Endometrial microvascular endothelial cells (primary cell): ENCODE data around the gene ENAH. TPM values are rescaled to one million over a fixed set of nuclear protein-coding genes. Genes with fewer than 3 reads are reported as not detected.
"Not testable (repeated sequence)": the region's sequence is repeated elsewhere in the genome, so short reads cannot be mapped to it uniquely, and the experiment has no call there.

Experiments used
- in situ Hi-C: cut with HindIII; loops from 2 replicates; pipeline ENCODE4 v1.10.0; 2017; ENCODE audit warnings: low sequenced_read_pairs, low pct_unique_long_range_greater_than_20kb; ENCODE audit errors: inconsistent ontology term
- total RNA-seq: library from RNA; depleted of rRNA; stranded (reverse); fragments of >200 nt; gene quantifications from one replicate; pipeline ENCODE4 v1.2.3, GENCODE V29; 2015; ENCODE audit errors: inconsistent ontology term

The ENAH gene
- total RNA-seq, 1 donor from 2014 or later, result 63.4 TPM

DNA sequence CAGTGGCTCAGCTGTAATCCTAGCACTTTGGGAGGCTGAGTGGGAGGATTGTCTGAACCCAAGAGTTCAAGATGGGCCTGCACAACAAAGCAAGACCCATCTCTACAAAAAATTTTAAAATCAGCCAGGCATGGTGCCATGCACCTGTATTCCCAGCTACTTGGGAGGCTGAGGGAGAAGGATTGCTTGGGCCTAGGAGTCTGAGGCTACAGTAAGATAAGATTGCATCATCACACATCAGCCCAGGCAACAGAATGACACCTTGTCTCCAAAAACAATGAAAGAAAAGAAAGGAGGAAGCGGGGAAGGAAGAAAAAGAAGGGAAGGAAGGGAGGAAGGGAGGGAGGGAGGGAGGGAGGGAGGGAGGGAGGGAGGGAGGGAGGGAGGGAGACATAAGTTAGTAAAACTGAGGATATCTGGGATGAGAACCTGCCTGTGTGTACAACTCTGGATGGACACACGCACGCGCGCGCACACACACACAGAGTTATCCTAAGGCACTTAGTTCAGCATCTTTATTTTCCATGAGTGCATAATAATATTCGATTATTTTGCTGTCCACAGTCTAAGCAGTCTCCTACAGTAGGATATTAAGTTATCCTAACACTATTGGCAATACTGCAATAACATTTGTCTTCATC lies 132.2 kb downstream of the ENAH start:
- in situ Hi-C loops, result no loop called here

DNA sequence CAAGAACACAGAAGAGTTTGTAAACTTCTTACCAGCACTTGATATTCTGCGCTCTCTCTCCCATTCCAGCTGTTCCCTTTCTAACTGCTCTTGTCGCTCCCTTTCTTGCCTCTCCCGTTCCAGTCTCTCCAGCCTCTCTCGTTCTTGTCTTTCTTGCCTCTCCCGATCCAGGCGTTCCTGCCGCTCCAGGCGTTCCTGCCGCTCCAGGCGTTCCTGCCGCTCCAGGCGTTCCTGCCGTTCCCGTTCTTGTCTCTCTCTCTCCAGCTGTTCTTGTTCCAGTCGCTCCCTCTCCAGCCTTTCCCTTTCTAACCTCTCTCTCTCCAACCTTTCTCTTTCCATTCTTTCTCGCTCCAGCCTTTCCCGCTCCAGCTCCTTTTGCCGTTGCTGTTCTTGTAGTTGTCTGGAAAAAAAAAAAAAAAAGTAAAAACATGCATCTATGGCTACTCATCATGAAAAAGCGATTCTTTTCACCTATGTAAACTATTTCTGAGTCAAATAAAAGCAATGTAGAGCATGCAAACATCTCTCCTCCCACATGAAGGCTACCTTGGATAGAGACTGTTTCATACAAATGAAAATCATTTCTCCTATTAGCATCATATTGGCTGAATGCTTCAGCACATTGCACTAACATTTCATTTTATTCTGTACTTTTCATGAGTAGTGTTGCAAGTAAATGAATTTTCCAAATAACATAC lies 133.6 kb downstream of the ENAH start:
- in situ Hi-C loops, result no loop called here

DNA sequence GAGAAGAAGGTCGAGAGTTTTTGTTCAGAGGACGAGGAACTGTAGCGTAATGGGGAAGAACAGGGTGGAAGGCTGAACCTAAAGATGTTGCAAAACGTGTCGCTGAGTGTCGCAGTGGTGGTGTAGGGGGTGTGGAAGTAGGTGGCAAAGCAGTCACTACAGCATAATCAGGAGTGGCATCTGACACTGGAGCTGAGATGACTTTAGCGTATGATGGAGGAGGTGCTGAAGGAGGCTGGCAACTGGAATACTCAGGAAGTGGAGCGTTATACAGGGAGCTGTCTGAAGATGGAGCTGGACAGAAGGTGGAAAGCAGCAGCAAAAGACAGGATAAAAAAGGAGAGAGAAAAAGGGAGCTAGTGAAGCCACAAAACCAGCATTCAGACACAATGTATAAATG lies 135.2 kb downstream of the ENAH start:
- in situ Hi-C loops, result no loop called here

DNA sequence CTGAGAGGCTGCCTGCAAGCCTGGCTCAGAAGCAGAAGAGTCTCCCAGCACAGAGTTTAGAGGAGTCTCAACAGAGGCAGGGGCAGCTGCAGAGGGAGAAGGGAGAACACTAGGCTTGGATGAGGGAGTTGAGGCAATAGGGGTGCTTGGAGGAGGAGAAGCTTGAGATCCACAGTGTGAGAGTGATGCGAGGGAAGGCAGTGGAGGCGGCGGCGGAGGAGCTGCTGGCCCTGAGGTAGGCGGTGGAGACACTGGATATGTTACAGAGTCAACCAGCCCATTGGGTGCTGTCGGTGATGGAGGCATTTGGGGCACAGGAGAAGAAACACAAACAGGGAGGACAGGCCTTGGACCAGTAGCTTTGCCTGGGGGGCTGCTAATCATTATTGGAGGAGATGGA lies 135.7 kb downstream of the ENAH start:
- in situ Hi-C loops, result no loop called here

DNA sequence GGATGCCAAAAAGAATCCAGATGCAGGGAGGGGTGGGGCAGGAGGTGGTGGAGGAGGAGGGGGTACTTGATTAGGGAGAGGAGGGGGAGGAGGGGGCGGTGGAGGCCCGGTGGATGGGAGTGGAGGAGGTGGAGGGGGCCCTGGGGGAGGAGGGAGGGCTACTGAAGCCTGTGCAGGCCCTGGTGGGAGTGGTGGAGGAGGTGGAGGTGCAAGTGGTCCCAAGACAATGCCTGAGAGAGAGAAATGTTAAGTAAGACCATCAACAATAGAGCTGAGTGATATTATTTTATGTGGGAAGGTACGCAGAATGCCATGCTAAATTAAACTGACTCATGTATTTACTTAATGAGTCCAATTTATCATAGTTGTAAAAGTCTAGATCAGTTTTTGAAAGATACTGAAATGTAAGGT lies 138.2 kb downstream of the ENAH start:
- in situ Hi-C loops, result no loop called here

DNA sequence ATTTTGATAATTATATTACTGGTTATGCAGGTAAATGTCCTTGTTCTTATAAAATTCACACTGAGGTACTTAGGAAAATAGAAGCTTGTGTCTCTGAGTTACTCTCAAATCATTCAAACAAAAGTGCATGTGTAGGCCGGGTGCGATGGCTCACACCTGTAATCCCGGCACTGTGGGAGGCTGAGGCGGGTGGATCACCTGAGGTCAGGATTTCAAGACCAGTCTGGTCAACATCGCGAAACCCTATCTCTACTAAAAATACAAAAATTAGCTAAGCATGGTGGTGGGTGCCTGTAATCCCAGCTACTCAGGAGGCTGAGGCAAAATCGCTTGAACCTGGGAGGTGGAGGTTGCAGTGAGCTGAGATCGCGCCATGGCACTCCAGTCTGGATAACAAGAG lies 139.3 kb downstream of the ENAH start:
- in situ Hi-C loops, result not testable (repeated sequence)

DNA sequence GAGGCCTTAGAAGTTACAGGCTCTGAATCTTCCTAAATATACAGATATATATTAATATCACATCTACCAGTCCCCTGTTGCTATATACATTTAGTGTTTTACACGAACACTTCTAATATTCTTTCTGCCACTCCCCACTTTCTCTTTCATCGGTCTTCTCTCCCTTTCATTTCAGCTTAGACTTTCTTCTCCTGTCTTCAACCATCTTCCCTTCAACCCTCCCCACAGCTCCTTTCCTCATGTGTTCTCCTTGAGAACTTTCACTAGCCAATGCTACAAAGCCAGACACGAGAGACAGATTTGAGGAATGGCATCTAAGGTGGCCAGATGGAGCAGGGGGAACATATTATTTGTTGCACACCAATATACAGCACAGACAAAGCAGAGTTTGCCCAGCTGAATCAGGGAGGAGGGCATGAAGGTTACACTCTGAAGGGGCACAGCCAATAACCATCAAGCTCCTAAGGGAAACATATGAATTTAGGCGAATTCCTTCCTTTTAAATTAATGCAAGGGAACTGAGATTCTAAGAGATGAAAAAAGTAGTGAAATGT lies 141.0 kb downstream of the ENAH start:
- in situ Hi-C loops, result no loop called here

DNA sequence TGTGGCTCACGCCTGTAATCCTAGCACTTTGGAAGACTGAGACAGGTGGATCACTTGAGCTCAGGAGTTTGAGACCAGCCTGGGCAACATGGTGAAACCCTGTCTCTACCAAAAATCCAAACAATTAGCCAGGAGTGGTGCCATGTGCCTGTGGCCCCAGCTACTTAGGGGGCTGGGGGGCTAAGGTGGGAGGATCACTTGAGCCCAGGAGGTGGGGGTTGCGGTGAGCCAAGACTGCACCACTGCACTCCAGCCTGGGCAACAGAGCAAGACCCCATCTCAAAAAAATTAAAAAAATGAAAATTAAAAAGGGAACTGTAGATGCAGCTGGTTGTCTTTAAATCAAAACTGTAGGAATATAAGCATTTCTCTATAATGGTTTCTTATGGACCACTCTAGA lies 142.2 kb downstream of the ENAH start:
- in situ Hi-C loops, result not testable (repeated sequence)

DNA sequence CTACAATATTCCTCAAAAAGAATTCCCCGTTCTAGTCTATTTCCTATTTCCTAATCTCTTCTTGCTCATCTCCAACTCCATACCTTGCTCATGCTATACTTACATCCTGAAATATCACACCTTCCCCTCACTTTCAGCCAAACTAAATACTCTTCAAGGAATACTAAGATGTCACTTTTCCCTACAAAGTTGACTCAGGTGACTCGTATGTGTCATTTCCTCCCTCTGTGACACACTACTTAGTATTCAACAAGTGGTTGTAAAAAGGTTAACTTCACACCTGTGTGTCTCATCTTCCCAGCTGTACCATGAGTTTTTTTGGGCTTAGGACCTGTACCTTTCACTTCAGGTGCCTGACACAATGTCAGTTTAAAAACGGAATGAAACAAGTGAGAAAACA lies 143.2 kb downstream of the ENAH start:
- in situ Hi-C loops, result no loop called here

DNA sequence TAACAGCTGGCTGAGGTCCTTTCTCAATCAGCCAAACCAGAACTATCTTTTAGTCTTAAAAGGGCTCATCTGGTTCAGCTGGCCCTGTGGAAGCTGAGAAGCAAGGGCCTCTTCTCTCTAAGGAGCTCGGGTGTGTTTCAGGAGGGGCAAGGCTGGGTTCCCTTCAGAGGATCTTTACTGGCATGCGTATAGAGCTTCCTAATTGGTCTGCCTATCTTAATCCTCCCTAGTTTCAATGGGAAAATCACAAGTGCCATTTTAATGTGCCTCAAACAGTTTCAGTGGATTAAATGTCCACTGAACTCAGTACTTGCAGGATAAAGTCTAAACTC lies 143.6 kb downstream of the ENAH start:
- in situ Hi-C loops, result no loop called here

DNA sequence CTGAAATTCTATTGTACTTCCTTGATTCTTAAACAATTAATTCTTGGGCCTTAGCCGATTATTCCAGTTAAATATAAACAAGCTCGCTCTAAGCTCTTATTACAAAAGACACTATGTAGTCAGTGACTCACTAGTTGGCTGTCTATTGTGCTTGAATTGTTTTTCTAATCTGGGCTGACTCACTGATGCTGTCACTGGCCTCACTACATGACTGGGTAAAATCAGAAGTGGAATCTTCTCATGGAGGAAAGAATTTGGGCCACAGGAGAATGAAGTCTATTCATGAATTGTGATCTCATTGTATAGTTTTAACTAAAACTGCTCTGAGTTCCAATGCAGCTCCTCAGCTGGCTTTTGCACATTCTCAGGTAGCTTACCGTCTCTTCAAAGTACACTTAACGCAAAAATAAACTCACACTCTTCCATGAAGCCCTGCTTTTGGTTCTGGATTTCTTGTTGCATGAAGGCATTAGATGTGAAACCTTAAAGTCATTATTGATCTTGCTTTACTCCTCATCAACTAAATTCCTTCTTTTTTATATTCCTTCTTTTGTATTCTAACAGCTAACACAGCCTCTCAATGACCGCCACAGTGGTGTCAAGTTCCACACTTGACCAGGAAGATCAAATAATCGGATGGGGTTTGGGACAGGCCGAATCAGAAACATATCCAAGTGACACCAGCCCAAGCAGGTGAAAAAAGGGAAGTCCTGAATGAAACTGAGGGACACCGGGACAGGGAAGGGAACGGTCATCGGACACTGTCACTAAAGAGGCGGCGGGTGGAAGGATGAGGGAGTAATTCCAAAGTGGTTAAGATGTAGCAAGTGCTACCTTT lies 144.2 kb downstream of the ENAH start:
- in situ Hi-C loops, result no loop called here

DNA sequence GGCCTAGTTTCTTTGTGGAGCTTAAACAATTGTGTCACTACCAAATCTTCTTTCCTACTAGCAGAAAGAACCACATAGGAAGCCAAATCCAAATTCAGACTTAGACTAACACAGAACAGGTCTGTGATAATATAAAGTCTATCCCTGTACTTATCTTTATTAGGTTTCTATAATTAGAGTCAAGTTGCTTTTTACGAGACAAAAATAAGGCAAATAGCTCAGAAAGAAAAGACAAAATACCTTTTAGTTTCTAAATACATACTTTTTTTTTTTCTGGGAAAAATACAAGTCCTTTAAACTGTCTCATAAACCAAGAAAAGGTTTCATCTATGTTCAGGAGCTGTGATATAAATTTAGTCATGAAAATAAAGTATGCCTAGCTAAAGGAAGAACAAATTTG lies 146.2 kb downstream of the ENAH start:
- in situ Hi-C loops, result no loop called here

DNA sequence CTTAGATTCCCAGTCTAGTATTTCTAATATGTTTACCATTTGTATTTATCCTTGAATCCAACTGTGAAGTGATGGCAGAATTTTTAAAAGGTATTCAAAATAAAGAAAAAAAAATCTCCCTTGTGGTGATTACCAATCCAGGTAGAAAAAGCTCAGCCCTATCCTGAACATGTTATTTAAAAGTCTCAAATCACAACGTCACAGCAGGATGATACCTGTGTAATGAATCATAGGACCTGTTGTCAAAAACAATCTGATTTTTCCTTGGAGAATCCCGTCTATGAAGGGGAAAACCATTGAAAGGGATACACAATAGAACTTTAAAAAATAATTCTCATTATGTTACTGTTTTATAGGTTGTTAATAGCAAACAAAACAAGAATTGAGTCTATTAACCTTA lies 148.1 kb downstream of the ENAH start:
- in situ Hi-C loops, result no loop called here

DNA sequence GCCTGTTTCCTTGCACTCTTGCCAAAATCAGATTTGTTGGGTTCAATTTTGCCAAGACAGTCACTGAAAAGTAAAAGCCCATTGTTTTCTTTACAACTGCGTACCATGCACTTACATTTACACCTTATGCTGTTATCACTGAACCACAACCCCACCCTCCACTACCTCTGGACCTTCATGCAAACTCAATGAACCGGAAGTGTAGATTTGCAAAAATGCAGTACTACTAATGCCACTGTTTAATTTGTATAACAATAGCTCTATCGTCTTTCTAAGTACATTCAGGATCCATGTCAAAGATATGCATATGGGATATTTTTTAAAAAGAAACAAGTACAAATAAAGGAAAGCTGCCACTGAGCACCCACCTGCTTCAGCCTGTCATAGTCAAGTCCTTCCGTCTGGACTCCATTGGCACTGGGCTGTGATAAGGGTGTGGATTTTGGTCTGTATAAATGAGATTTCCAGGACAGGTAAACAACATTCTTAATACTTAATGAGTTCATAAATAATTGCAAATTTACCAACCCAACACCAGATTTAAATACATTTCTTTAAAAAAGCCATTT lies 152.2 kb downstream of the ENAH start:
- in situ Hi-C loops, result no loop called here

DNA sequence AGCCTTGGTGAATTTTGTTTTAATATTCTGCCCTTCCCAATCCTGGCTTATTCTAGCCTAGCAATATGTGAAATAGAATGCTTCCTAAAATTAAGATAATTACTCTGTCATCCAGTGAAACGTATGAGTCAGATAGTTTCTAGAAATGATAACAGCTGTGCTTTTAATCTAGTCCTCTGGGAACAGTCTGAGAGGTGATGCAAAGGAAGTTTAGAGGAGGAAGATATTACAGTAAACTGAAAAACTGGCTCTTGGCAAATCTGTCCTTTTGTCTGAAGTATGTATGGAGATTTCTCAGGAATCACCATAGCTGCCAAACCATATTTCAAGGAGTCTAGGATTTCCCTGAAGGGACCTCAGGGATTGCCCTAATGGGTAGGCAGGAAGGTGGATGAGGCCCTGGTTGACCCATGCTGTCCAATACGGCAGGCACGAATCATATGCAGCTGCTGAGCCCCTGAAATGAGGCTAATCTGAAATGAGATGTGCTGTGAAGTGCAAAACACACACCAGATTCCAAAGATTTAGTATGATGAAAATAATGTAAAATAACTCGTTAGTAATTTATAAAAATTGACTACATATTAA lies 154.3 kb downstream of the ENAH start:
- in situ Hi-C loops, result no loop called here

DNA sequence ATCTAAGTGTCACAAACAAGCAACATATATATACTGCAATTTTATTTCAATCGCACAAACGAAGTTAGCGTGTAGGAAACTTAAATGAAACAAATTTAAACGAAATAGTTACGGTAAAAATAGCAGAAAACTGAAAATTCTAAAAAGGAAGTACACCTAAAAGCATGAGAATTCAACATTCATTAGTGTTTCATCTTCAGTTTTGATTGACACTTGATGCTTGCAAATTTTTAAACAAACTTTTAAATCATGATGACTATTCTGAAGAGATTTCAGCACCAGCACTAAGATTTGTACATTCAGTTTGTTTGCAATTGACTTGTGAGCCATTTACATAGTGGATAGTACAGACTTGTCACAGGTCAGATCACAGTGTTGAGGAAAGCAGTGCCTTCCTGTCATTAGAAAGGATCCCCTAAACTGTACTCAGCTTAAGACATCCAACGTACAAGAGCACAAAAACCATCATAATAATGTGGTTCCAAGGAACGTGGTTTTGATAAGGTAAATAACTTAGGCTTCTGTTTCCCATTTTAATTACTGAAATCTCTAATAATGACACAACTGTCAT lies 158.0 kb downstream of the ENAH start:
- in situ Hi-C loops, result no loop called here

DNA sequence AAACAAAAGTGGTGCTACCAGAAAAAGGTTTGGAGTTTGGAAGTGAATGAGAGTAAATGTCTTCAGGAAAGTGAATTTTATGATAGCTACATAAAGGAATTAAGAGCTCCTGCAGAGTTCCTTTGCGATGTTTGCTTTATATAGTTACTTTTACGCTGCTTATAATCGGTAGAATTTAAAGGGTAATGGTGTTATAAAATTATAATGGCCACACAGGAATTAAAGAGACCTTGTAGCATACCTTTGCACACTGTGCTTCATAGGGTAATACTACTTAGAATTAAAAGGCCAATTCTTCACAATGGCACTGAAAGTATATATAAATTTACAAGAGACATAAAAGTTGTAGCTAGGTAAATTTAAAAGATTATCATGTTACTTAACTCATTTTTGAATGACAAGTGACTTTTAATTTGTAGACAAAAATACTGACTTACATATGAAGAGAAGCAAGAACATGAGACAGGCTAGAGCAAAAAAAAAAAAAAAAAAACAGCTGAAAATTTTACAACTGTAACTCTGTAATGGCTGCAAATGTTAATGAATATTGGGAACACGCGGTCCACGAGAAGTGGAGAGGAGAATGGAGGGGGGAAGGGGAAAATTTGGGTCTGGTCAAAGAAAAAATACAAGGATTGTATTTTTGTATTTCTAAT lies 159.2 kb downstream of the ENAH start:
- in situ Hi-C loops, result no loop called here

DNA sequence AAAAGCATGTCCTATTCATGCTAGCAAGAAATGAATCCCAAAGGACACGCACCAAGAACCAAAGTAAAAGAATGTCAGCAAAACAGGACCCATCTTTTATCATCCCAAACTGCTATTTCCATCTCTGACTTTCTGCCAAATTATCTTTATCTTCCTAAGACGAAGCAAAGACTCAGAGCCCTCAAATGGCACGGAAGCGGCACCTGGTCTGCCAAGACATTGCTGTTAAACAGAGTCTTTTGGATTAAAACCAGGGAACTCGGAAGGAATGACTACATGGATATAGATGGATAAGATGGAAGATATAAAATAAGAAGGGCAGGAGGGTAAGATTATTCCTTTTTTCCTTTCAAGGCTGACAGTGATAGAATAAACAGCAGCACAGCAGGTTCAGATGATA lies 164.2 kb downstream of the ENAH start:
- in situ Hi-C loops, result no loop called here
